GM19099 (cell line): ENCODE results near the gene HES4.

Source experiments
- POLR2A ChIP-seq: IDR thresholded peaks from 3 replicates; pipeline ENCODE4 v1.6.1; 2011; ENCODE audit warnings: low read depth; ENCODE audit not compliant: insufficient read length; ENCODE audit errors: extremely low read depth

Gene HES4

DNA sequence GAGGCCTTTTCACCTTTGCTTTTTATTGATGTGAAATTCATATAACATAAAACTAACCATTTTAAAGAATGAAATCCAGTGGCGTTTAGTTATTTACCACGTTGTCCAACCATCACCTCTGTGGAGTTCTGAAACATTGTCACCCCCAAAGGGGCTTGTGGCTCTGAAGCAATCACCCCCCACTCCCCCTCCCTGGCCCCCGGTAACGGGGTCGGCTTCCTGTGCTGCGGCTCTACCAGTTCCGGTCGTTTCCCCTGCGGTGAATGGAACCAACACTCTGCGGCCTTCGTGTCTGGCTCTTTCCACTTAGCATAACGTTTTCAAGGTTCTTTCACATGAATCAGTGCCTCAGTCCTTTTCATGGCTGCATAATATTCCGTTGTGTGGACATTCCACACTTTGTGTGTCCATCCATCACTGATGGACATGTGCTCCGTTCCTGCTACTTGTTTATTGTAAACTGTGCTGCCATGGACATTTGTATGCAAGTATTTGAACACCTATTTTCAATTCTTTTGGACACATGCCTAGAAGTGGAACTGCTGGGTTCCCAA, 11.6 kb upstream of the HES4 start:
- TF ChIP-seq POLR2A: no peak

DNA sequence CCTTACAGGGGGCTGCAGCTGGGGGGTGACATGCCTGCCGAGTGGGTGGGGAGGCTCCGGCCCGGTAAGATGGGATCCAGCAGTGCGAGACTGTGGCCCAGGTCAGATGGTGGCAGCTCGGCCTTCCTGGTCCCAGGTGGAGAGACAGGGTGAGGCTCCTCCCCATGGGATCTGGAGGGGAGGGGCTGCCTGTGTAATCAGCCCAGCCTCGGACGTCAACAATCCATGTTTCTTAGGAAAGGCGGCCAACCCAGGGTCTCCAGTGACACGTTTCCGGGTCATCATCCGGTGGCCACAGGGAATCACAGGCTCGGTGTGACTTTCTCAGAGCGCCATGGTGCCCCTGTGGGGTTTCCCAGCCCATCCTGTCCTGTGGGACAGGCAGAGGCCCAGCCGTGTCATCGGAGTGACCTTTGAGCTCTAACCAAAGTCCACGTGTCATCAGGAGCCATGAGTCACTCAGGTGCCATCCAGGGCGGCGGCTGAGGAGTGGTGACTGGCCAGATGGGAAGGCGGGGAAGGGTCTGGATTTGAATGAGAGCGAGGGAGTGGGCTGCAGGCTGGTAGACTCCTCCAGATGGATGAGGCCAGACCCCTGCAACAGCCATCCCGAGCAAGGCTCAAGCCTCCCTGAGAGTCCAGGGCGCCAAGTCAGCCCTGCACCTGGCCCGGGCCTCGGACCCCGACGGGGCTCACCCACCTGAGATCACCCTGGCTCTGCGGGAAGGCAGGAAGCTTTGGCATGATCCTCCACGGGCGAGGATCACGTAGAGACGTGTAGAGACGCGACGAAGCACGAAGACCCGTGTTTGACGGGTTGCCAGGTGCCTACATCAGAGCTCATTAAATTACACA, 6.6 kb upstream of the HES4 start:
- TF ChIP-seq POLR2A: no peak

DNA sequence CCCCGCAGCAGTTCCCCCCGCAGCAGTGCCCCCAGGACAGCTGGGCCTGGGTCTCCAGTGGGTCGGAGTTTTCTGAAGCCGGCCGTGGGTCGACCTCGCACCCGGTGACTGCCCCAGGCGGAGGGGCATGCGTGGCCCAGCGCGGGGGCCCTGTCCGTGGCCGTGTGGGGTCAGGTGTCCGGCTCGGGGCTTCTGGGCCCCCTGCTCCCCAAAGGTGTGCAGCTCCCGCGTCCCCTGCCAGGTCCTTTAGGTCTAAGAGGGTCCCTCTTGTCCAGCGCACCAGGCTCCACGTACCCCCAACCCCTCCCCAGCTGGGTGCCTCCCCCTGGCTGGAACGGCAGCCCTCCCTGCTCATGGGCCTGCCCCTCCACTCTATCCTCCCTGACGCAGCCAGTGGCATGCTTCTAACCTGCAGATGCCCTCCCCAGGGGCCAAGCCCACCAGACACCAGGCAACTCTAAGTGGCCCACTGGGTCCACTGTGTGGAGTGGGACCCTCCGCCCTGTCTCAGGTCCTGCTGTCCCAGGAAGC, 5.9 kb upstream of the HES4 start:
- TF ChIP-seq POLR2A: no peak

DNA sequence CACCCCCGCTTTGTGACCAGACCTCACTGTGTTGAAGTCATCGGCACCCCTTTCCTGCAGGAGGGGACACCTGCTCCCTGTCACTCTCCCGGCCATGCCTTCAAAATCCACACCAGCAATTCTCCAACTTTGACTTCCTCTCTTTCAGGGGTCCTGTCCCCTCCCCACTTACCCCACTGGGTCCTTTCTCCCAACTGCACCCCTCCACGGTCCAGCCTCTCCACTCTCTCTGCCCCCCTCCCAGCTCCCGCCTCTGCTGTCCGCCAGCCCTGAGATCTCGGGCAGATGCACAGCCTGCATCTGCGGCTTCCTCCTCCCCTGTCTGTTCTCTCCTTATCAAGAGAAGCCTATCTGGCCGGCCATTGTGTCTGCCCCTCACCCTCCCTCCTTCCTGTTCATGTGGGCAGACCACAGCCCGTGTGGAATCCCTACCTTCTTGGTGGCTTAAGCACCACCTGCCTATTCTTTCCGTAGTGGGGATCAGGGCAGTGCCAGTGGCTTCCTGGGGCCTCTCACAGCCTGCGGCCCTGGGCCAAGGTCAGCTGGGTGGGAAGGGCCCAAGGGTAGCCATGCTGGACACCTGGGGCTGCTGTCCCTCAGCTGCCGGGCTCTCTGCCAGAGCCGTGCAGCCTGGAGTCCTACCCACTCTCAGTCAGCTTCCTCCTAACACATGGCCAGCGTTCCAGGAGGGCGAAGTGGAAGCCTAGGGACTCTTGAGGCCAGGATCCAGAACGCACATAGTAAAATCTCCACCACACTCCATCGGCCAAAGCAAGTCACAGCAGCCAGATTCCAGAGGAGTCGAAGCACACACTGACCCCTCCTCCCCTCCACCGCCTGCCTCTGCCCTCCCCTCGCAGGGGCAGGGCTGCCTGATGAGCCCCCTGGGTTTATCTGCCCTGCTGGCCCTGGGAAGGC, 5.1 kb upstream of the HES4 start:
- no peak for TF ChIP-seq POLR2A

DNA sequence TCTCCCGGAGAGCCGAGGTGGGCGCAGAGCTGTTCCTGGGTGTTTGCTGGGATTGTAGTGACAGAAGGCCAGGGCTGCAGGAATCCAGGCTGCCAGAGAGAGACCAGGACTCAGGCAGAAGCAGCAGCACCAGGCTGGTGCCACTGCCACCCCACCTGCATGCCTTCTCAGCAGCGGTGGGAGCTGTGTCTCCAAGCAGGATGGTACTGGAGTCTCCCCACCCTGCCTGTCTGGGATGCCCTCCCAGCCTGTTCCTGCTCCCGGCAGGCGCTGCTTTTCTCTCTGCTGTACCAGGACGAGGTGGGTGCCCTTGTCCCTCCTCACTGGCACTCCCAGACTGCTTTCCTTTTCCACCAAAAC, 4.5 kb upstream of the HES4 start:
- TF ChIP-seq POLR2A: no peak

DNA sequence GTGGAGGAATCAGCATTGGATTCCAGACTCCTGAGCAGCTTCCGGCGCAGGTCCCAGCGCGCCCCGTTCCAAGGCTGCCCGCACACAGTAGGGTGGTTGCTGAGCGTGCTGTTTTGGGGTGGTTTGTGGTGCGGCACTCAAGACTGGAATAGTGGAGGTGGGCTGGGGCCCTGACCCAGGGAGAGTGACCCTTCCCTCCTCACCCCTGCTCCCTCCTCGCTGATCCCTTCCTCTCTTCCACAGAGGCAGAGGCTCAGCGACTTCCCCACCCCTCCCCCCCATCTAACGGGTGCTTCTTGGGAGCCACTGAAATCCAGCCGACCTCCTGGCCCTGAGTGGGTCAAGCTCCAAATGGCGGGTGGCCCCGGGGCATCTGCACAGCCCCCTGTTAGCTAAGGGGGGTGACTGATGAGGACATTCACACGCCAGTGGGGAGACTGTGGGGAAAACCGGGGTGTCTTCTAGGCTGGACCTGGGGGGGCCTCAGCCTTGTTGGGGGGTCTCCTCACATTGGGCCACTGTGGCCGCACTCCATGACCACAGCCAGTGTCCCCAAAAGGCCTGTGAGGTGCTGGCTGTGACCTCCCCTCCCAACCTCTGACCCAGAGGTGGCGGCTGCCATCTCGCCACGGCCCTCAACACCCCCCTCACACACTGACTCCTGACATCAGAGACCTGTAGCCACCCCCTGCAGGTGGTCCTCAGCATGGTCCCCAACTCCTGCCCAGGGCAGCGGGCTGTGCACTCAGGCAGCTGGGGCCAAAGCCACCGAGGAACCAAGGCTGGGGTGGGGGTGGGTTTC, 3.9 kb upstream of the HES4 start:
- TF ChIP-seq POLR2A: no peak

DNA sequence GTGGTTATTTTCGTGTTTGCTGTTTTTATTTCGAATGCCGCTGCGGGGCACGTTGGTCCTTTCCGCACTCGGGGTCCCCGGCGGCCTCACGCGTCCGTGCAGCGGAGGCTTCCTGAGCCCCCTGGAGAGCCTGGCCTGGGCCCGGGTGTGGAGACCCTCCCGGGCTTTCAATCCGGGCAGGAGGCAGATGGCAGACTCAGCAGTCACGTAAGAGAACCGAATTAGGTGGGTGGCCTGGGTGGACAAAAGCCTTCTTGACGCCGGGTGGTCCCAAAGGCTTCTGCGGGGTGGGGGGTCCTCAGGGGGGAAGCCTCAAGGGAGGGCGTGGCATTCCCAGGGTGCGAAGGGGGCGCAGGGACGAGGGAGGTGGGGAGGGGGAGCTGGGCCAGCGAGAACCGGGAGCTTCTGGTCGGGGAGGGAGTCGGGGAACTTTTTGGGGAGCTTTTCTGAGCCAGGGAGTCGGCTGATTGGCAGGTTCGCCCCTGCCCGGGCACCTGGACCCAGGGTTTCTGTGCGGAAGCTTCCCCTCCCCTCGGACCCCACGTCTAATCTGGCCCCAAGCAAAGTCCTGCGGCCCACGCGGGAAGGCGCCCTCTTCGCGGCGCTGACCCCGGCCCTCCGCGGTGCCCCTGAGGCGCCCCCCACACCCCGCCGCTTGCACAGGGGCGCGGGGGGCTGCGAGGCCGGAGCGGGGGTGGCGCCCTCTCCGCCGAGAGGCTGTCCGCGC, 1.3 kb upstream of the HES4 start:
- no peak for TF ChIP-seq POLR2A

DNA sequence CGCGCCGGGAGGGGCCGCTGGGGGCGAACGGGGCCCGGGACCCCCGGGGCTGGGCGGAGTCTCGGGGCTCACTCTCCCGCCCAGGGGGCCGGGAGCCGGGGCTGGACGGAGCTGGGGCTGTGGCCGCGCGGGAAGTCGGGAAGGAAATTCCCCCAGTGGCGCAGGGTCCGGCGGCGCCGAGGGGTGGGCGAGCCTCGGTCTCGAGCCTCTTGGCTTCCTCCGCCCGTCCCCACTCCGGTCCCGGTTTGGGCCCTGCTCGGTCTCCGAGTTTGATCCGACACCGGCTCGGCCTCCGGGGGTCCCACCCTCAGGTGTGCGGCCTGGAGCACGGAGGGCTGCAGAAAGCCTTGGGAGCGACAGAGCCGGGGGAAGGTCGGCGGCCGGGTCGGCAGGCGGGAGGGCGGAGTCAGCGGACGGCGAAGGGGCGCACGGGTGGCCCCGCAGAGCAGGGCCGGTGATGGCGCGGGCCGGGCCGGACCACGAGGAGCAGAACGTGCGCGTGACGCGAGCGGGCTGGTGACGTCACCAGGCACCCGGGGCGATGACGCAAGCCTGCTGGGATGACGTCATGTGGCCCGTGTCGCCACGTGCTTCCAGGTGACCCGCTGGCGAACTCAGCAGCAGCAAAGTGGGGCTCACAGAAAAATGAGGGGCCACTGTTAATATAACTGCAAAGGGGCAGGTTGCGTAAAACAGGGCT, 610 bp upstream of the HES4 start:
- TF ChIP-seq POLR2A: no peak

DNA sequence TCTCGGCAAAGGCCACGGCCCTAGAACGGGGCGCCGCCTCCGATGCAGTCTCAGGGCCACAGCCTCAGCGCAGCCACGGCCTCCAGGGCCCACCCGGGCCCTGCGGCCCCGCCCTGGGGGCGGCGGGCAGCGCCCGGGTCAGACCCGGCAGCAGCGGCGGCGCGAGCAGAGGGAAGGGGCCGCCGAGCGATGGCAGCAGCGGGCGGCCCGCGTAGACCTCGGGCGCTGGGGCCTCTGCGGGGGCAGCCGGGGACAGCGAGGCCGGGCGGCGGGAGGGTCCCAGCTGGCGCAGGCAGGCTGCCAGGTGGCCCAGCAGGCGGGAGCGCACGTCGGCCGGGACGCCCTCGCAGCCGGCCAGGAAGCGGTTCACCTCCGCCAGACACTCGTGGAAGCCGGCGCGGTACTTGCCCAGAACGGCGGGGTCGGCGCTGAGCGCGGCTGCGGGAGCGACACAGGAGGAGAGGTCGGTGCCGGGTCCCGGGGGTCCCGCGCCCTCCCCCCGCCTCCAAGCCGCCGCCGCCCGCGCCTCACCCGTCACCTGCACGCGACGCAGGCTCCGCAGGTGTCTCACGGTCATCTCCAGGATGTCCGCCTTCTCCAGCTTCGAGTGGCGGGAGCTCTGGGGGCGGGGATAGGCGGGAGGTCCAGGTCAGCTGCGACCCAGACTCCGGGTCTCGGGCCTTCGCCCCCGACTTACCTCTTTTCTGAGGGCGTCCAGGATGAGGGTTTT, 737 bp downstream of the HES4 start:
- TF ChIP-seq POLR2A: no peak

GRCh38 chr1:998745-998994, 1.2 kb downstream of the HES4 start:
- TF ChIP-seq POLR2A: no peak

DNA sequence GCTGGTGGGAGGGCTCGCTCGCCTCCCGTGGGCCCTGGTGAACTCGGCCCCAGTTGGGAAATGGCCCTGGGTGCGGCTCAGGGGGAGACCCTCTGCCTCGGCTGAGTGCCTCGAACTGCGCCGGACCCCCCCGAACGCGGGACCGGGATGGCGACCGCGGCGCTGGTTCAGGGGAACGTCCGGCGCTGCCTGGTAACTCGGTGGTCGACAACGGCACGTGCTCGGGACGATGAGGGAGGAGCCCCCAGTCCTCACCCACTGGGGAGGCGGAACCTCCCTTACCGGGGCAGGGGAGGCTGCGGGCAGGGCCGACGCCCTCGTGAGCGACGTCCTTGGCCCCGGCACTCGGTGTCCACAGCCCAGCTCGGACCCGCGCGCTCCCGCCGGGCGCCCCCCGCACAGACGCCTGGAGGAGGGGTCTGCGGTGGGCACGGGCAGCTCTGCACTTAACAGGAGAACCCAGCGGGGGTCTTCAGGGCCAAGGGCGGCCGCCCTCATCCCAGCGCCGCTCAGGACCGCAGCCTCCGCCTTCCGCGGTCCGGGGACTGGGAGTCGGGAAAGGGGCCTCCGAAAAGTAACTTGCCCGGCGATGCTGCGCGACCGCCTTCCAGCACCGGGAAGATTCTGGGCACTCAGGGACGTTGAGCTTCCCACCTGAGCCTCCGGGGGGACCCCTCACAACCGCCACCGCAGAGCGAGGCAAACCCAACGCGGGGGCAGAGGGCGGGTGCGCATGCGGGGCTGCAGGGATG, 1.7 kb downstream of the HES4 start:
- no peak for TF ChIP-seq POLR2A

- TF ChIP-seq POLR2A: no peak
These were observed 2.2 kb downstream of the HES4 start for GRCh38 chr1:997713-997992.
